WTC11 (cell line): ENCODE data around the gene IL17RD.

Experiments
- ZNF138 ChIP-seq: sonication (generic); formaldehyde crosslinking; conservative IDR thresholded peaks from 2 replicates; pipeline ENCODE4 v1.8.1; 2022; ENCODE audit warnings: mild to moderate bottlenecking, moderate library complexity, missing genetic modification reagents
- TF ChIP-seq, protein P1 (sequence below): fragments of 200-600 bp; IDR thresholded peaks from 2 replicates; pipeline ENCODE4 v1.8.0; 2022; ENCODE audit warnings: antibody characterized with exemption
- TF ChIP-seq, protein P2 (sequence below): sonication (generic); formaldehyde crosslinking; conservative IDR thresholded peaks from 2 replicates; pipeline ENCODE4 v1.8.1; 2023; ENCODE audit warnings: mild to moderate bottlenecking, low read depth, missing genetic modification reagents, moderate library complexity

DNA sequence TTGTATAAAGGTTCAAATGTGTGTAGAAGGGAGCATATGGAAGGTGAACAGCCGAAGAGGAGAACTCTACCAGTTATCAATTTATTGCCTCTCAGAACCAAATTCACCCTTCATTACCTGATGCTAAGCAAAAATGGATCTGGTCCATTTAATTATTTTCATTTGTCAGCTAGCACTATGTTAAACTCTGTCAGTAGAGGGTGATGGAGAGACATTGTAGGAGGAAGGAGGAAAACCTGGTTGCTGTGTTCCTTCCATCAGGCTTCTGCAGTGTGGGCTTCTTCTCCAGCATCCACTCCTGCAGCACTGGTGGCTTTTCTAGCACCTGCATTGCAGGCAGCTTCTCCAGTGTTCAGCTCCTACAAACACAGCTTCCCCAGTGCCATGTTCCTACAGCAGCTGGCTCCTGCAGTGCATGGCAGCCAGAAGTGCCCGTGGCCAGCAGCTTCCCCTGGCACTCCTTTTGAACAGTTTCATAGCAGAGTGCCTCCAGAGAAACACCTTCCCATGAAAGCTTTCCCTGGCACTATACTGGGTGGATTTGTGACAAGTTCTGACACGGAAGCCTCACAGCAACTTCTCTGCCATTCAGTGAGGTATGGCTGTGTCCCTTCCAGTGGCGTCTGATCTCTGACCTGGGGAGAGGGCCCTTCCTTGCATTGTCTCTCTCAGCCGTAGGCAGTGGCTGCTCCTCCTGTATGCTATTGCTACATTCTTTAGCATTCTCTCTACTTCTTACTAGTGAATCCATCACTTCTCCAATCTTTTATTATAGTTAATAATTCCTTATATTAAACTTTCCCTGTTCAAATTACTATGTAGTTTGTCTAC is 14.6 kb upstream of the IL17RD start:
- TF ChIP-seq, protein P1, sequence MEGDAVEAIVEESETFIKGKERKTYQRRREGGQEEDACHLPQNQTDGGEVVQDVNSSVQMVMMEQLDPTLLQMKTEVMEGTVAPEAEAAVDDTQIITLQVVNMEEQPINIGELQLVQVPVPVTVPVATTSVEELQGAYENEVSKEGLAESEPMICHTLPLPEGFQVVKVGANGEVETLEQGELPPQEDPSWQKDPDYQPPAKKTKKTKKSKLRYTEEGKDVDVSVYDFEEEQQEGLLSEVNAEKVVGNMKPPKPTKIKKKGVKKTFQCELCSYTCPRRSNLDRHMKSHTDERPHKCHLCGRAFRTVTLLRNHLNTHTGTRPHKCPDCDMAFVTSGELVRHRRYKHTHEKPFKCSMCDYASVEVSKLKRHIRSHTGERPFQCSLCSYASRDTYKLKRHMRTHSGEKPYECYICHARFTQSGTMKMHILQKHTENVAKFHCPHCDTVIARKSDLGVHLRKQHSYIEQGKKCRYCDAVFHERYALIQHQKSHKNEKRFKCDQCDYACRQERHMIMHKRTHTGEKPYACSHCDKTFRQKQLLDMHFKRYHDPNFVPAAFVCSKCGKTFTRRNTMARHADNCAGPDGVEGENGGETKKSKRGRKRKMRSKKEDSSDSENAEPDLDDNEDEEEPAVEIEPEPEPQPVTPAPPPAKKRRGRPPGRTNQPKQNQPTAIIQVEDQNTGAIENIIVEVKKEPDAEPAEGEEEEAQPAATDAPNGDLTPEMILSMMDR: no peak
- TF ChIP-seq, protein P2, sequence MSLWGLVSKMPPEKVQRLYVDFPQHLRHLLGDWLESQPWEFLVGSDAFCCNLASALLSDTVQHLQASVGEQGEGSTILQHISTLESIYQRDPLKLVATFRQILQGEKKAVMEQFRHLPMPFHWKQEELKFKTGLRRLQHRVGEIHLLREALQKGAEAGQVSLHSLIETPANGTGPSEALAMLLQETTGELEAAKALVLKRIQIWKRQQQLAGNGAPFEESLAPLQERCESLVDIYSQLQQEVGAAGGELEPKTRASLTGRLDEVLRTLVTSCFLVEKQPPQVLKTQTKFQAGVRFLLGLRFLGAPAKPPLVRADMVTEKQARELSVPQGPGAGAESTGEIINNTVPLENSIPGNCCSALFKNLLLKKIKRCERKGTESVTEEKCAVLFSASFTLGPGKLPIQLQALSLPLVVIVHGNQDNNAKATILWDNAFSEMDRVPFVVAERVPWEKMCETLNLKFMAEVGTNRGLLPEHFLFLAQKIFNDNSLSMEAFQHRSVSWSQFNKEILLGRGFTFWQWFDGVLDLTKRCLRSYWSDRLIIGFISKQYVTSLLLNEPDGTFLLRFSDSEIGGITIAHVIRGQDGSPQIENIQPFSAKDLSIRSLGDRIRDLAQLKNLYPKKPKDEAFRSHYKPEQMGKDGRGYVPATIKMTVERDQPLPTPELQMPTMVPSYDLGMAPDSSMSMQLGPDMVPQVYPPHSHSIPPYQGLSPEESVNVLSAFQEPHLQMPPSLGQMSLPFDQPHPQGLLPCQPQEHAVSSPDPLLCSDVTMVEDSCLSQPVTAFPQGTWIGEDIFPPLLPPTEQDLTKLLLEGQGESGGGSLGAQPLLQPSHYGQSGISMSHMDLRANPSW (CRISPR knock-in tag): no peak
- no peak for TF ChIP-seq ZNF138 (CRISPR knock-in tag)
